IPS DF 4.7 (cell line): ENCODE data around the gene COLEC12.
"Not testable (repeated sequence)": the region's sequence is repeated elsewhere in the genome, so short reads cannot be mapped to it uniquely, and the experiment has no call there.

ENCODE experiments used
- DNase-seq: peaks from one replicate; pipeline ENCODE4 v3.0.0-alpha.2; 2013; ENCODE audit warnings: low spot score; ENCODE audit errors: extremely low read depth

COLEC12 gene

GRCh38 chr18:326846-327245 lies 173.7 kb downstream of the COLEC12 start:
- DNase-seq = no peak

- no peak for DNase-seq
Measured at GRCh38 chr18:323253-323622, 177.3 kb downstream of the COLEC12 start.

- DNase-seq = no peak
Measured at GRCh38 chr18:321865-322467, 178.5 kb downstream of the COLEC12 start.

DNA sequence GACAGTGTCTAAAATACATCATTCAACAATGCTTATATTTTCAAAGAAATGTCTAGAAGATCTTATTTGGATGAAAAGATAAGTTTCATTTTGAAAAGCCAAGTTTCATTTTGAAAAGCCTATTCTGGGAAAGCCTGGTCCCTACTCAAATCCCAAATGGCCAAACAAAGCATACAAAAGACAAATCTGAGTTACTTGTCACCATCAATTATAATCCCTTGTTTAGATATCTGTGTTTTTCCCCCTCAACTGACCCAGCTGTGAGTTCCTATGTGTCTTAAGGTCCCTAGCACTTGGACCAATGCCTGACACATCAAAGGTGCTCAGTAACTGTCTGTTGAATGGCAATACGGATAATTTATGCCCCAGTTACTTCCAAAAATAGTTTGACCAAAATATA lies 180.3 kb downstream of the COLEC12 start:
- DNase-seq = no peak

DNA sequence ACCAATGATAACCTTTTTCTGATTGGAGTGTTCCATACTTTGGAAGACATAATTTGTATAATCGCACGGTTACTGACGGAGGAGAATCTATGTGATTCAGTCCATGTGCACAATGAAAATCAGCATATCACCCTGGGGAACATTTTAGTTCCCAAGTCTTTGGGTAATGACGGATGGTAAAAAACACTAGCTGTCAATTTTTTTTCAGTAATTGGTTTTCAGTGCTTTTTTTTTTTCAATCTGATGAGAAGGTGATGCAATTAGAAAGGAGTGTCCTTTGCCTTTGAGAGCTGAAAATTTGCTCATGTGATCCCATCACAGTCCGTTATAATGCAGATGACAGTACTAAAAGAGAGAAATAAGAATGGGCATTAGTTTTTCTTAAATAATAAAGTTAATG lies 180.8 kb downstream of the COLEC12 start:
- no peak for DNase-seq

- no peak for DNase-seq
Measured at GRCh38 chr18:318791-319291, 181.7 kb downstream of the COLEC12 start.

GRCh38 chr18:317618-318017 lies 182.9 kb downstream of the COLEC12 start:
- DNase-seq = no peak

DNA sequence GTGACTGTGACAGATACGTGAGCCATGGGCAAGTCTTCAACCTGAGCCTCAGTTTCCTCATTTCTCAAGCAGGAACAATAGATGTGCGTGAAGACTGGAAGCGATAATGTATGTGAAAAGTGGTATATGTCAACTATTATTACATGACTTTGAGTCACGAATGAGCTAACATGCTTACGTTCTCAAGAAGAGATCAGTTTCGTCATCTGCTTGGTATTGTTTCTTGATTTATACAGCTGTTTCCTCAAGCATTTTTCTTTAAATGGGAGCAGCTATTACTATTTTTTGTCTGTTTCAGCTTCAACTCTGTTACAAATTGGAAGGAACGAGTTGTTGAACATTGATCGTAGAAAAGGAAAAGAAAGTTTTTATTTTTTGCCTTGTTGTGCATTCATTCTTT lies 184.1 kb downstream of the COLEC12 start:
- DNase-seq = no peak

GRCh38 chr18:313931-314330 lies 186.6 kb downstream of the COLEC12 start:
- no peak for DNase-seq

GRCh38 chr18:312415-312814 lies 188.1 kb downstream of the COLEC12 start:
- DNase-seq = no peak

- DNase-seq = no peak
Measured at GRCh38 chr18:310042-310441, 190.5 kb downstream of the COLEC12 start.

DNA sequence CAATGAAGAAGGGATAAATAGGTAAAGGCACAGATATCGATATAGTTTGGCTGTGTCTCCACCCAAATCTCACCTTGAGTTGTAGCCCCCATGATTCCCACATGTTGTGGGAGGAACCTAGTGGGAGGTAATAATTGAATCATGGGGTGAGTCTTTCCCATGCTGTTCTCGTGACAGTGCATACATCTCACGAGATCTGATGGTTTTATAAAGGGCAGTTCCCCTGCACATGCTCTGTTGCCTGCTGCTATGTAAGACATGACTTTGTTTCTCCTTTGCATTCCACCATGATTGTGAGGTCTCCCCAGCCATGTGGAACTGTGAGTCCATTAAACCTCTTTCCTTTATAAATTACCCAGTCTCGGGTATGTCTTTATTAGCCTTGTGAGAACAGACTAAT lies 192.4 kb downstream of the COLEC12 start:
- not testable (repeated sequence) for DNase-seq

DNA sequence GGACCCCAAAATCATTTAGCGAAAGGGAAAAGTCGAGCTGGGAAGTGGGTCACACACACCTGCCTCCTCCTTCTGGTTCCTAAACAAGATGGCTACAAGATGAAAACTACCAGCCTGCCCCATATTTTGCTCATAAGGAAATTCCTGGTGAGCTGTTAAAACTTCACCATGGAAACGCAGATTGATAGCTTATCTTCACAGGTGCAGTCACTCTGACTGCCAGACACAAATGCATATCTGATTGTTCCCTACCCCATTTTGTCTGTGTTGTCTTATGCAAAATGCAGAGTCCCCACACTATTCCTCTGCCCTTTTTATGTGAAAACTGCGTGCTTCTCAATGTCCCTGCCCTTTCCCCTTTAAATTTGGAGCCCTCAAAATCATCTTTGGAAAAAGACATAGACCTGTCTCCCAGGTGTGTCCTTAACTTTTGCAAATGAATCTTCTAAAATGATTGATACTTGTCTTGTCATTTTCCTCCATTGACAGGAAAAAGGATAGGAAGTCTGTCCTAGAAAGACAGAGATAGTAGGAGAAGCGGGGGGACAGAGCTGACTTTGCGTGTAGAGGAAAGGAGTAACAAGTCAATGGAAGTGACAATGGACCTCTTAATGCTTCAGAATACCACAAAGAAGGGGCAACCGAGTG lies 193.8 kb downstream of the COLEC12 start:
- no peak for DNase-seq

DNA sequence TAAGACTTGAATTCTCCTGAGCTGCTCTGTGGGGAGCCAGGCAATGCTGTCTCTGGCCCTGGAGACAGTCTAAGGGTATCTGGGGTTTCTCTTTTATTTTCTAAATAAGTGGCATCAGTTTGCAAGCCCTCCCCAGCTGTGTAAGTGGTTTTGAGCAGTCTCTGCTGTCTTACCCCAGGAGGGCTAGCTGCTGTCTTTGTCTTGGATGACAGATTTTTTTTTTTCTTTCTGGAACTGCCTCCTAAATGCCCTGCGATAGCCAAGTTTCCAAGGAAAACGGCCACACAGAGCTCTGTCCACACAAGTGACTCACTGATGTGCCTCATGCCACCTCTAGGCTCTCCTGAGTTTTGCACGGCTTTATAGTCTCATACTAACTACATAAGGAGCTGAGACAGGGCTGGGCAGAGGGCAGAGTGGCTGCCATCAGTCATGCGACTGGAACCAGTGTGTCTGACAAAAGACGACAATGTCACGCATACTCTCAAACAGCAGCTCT lies 195.4 kb downstream of the COLEC12 start:
- DNase-seq = no peak

DNA sequence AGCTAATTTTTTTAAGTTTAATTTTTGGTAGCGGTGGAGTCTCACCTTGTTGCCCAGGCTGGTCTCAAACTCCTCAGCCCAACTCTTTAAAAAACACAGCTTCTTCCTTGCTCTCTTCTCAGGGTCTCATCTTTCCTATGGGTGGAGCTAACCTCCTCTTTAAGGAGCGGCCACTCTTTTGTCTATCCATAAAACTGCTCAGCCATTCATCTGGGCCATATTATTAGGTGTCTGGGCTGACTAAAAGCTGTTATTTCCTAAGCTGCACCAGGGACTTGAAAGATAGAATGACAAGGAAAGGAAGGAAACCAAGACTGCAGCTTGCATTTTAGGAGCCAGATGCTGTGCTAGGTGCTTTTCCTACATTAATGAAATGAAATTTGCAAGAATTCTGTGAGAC lies 196.9 kb downstream of the COLEC12 start:
- no peak for DNase-seq

- DNase-seq = no peak
Measured at GRCh38 chr18:303011-303410, 197.5 kb downstream of the COLEC12 start.

DNA sequence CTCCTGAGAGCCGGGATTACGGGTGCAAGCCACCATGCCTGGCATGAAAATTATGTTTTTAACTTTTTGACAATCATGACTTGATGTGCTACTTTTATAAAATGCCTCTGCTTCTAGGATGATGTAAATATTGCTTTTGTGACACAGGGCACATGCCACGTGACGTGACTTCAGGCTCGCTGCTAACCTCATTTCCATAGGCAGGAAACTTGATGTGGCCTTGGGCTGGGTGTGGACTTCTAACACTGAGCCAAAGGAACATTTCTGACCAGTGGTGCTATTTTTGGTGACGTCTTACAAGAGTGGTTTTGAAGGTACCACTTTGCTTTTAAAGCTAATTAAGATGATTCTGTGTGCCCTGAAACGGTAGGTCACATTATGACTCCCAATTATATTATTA lies 198.4 kb downstream of the COLEC12 start:
- DNase-seq = no peak

DNA sequence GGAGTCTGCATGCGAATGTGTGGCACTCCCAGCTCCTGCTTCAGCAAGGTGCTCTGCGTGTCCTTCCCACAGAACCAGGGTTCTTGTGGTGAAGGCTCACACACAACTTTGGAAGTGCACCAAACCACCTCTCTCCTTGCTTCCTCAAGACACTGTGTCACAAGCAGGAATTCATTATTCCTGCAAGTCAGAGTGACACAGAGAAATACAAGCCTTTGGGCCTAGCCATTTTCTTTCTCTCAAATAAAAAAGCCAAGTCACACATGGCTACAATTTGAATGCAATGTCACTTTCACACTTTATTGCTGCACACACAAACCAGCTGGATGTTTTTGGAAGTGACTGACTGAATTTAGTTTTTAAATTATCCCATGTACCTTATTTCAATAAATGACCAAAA lies 202.6 kb downstream of the COLEC12 start:
- DNase-seq = no peak

- no peak for DNase-seq
Measured at GRCh38 chr18:295756-296490, 204.6 kb downstream of the COLEC12 start.

- DNase-seq = no peak
Measured at GRCh38 chr18:294566-294965, 205.9 kb downstream of the COLEC12 start.

DNA sequence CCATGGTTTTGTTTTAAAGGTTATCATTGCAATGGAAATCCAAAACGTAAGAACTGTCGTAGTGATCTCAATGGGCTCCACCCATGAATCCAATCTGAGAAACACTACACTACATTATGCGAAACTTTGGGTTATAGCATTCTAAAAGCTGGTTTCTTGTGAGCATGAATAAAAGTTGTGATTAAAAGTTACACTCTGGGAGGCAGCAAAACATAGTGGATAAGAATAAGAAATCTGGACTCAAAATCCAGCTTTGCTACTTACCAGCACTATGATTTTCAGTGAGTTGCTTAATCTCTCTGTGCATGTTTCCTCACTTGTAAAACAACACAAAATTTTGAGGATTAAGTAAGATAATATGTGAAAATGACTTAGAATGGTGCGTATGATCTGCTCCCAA lies 207.0 kb downstream of the COLEC12 start:
- DNase-seq = no peak

GRCh38 chr18:292271-292670 lies 208.2 kb downstream of the COLEC12 start:
- no peak for DNase-seq
